Measurements from ENCODE around the gene CHFR.
"Not testable (repeated sequence)": the region's sequence is repeated elsewhere in the genome, so short reads cannot be mapped to it uniquely, and the experiment has no call there.

CHFR gene

DNA sequence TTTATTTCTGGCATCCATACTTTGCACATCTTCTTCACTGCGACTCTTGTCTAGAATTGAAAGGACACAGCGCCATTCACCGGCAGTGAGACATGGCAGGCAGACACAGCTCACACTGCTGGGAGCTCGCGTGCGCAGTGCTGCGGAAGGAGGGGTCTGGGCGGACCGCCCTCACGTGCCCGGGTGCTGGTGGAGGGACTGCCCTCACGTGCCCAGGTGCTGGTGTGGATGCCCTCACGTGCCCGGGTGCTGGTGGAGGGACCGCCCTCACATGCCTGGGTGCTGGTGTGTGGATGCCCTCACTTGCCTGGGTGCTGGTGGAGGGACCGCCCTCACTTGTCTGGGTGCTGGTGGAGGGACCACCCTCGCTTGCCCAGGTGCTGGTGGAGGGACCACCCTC, 30.8 kb downstream of the CHFR start:
- no peaks in the 10 kb centered on the region for H3K27me3 Mint-ChIP-seq
- H3K4me3 Mint-ChIP-seq: no peak overlapping the region
- DNase-seq (no peak), ATAC-seq (peak; percentile 43)
- no peaks in the 10 kb centered on the region for H3K4me1 Mint-ChIP-seq
- H3K9me3 Mint-ChIP-seq: no peaks in the 10 kb centered on the region
- H3K27ac Mint-ChIP-seq: no peak overlapping the region

DNA sequence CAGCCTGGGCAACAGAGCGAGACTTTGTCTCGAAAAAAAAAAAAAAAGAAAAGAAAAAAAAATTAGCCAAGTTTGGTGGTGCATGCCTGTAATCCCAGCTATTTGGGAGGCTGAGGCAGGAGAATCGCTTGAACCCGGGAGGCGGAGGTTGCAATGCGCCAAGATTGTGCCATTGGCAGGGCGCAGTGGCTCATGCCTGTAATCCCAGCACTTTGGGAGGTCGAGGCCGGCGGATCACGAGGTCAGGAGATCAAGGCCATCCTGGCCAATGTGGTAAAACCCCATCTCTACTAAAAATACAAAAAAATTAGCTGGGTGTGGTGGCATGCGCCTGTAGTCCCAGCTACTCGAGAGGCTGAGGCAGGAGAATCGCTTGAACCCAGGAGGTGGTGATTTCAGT, 32.2 kb downstream of the CHFR start:
- not testable (repeated sequence) for H3K27me3 Mint-ChIP-seq, ATAC-seq, DNase-seq, H3K9me3 Mint-ChIP-seq, H3K27ac Mint-ChIP-seq, H3K4me1 Mint-ChIP-seq, H3K4me3 Mint-ChIP-seq

DNA sequence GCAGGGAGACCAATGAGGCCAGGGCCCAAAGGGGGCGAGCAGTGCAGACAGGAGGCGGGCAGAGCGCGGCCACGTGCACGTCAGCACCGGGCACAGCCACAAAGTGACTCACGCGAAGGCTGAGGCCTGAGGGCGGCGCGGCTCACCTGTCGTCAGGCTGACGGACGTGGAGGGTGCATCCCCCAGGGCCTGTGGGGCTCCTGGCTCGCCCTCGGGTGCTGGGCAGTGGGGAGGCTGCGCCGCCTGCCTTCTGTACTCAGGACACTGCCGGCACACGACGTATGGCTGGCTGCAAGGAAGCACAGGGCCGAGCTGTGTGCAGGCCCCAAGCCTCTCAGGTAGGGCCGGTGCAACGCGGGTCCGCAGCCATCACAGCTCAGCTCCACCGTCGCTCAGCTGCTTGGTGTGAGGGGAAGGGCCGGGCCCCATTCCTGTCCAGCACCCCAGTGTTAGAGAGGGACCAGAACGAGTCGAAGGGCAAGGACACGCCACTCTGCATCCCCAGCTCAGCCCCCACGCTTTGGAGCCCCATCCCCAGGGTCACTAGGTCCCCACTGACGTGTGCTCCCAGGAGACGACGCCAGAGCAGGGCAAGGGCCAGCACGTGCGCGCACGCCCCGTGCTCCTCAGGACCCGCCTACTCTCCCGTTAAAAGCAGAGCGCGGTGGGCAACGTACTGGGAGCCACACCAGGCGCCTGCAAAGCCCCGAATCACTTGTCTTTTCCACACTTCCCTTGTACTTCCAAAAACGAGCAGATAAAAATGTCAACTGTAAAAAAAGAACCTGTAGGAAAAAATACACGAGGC, 33.9 kb downstream of the CHFR start:
- Mint-ChIP-seq H3K9me3 (no peaks in the 10 kb centered on the region), H3K27me3 (no peaks in the 10 kb centered on the region), H3K4me1 (peaks cover 2% of the 10 kb centered on the region), H3K4me3 (no peak overlapping the region), H3K27ac (no peak overlapping the region)
- DNase-seq (no peak), ATAC-seq (no peak)

DNA sequence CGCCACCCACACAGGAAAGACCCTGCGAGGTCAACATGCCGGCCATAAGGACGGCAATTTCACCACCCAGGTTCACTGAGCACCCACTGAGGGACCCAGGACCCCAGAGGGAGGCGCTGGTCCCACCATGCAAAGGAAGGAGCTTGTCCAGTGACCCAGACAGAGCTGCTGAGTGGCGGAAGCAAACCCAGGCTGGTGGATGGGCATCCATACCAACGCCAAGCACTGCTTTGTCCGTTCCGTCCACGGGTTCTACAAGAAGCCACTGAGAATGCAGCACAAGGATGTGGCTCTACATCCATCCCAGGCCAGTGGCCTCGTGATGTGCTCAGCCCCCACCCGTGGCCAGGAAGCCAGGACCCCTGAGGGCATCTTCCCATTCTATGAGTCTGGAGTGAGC, 34.9 kb downstream of the CHFR start:
- H3K9me3 Mint-ChIP-seq: no peaks in the 10 kb centered on the region
- ATAC-seq: no peak
- no peaks in the 10 kb centered on the region for H3K27me3 Mint-ChIP-seq
- H3K4me3 Mint-ChIP-seq: no peak overlapping the region
- peak overlapping the region in 1 of 2 donors; percentile 71 for H3K27ac Mint-ChIP-seq
- H3K4me1 Mint-ChIP-seq: peaks cover 12% of the 10 kb centered on the region
- no peak for DNase-seq

DNA sequence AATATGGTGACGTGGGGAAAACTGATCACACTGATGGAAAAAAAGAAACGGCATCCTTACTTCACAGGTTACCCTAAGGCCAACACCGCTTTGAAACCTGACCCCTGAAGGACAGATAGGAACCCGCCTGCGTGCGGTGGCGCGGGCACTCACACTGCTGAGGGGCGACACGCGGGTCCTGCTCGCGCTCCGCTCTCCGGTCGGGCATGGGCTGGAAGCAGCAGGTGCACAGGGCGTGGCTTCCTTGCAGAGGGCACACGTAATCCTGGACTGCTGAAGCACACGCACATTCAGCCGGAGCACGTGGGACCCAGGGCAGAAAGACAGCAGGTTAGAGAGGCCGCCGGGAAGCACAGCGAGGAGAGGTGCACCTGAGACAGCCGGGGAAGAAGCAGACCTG, 35.9 kb downstream of the CHFR start:
- H3K4me1 Mint-ChIP-seq: peaks cover 20% of the 10 kb centered on the region

DNA sequence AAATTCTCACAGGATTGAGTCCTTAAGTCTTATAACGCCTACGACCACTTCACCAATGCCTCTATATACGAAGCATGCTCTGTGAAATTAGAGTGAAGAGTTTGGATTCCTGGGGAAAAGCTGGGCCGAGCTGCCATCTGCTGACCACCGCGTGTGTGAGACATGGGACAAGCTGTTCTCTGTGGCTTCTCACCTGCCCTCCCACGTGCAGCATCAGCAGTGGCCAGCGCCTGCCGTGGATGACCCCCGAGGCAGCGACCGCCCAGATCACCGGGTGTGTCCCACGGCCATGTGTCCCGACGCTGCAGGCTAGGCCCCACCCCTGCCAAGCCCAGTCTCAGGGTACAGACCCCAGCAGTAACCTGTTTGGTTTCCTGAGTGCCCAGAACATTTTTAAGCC, 37.1 kb downstream of the CHFR start:
- H3K27ac Mint-ChIP-seq: peak overlapping the region in 1 of 2 donors; percentile 27
- DNase-seq: no peak
- H3K27me3 Mint-ChIP-seq: no peaks in the 10 kb centered on the region
- H3K4me3 Mint-ChIP-seq: no peak overlapping the region
- H3K4me1 Mint-ChIP-seq: peaks cover 20% of the 10 kb centered on the region
- ATAC-seq: no peak
- H3K9me3 Mint-ChIP-seq: no peaks in the 10 kb centered on the region

More for the DNA sequence above, 35.9 kb downstream of the CHFR start:
- DNase-seq: no peak
- Mint-ChIP-seq H3K27me3 (no peaks in the 10 kb centered on the region), H3K9me3 (no peaks in the 10 kb centered on the region), H3K27ac (no peak overlapping the region), H3K4me3 (no peak overlapping the region)
- ATAC-seq: no peak

DNA sequence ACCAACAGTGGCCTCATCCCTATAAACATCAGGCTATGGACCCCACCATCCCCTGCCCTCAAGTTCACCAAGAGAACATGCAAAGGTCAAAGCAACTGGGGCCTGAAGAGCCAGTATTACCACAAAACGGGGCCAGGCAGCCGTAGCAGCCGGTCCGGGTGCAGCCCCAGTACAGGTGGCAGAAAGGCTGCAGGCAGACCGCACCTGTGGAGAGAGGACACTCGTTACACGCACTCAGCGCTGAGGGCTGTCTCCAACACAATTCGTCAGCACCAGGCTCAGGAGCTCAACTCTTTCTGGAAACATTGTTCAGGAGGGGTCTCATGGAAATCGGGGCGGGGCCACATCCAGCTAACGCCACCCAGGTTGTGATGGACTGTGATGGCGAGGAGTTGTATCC, 38.9 kb downstream of the CHFR start:
- H3K4me3 Mint-ChIP-seq: no peak overlapping the region
- peaks cover 20% of the 10 kb centered on the region for H3K4me1 Mint-ChIP-seq
- no peaks in the 10 kb centered on the region for H3K9me3 Mint-ChIP-seq
- no peaks in the 10 kb centered on the region for H3K27me3 Mint-ChIP-seq
- H3K27ac Mint-ChIP-seq: peak overlapping the region in 1 of 2 donors; percentile 48
- ATAC-seq (no peak), DNase-seq (no peak)

DNA sequence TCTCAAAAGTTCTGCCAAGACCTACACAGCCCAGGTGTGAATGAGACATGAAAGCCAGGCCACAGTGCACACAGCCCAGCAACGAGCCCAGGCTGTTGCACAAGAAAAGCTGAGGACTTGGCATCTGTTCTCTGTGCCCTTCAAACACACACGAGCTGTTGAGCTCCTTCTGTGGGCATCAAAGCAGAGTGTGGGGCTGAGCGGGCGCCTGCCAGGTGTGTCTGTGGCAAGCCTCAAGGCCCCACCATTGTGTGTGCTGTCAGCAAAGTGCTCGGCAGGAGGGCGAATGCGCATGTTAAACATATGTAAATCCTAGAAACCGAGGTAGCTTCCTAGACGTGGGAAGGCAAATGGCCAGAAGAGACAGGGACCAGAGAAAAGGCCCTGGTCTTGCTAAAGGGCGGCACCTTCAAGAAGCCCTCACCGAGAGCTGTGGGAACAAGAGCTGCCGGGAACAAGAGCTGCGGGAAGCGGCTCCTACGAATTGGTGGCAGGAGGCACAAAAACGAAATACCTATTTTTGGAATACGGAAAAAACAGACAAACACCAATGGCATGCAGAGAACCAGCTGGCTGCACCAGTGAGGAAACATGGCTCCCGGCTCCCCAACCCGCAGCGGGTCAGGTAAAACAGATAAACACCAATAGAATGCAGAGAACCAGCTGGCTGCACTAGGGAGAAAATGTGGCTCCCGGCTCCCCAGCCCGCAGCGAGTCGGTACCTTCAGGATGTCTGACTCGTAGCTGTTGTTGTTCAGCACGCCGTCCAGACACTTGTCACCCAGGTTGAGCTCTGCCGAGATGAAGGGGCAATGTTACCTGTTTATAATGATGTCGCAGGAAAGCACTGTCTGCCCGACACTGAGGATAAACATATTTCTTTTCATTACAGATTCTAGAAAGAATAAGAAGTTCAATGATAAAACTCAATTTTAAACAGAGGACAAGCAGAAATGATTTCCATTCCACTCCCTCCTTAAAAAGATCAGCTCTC, 39.7 kb downstream of the CHFR start:
- no peak overlapping the region for H3K4me3 Mint-ChIP-seq
- DNase-seq: no peak
- H3K9me3 Mint-ChIP-seq: no peaks in the 10 kb centered on the region
- peaks cover 20% of the 10 kb centered on the region for H3K4me1 Mint-ChIP-seq
- ATAC-seq: no peak
- H3K27ac Mint-ChIP-seq: peak overlapping the region in 1 of 2 donors; percentile 48
- H3K27me3 Mint-ChIP-seq: no peaks in the 10 kb centered on the region

DNA sequence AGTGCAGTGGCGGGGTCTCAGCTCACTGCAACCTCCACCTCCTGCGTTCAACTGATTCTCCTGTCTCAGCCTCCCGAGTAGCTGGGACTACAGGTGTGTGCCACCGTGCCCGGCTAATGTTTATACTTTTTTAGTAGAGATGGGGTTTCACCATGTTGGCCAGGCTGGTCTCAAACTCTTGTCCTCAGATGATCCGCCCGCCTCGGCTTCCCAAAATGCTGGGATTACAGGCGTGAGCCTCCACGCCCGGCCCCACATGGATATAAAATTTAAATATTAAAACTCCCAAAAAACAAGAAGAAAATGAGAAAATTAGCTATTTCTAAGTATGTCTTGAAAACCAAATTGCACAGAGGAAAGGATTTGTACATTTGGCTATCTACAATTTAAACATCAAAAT, 42.7 kb downstream of the CHFR start:
- H3K27ac Mint-ChIP-seq, DNase-seq, H3K27me3 Mint-ChIP-seq, H3K9me3 Mint-ChIP-seq, ATAC-seq, H3K4me3 Mint-ChIP-seq: not testable (repeated sequence)
- peaks cover 25% of the 10 kb centered on the region for H3K4me1 Mint-ChIP-seq

DNA sequence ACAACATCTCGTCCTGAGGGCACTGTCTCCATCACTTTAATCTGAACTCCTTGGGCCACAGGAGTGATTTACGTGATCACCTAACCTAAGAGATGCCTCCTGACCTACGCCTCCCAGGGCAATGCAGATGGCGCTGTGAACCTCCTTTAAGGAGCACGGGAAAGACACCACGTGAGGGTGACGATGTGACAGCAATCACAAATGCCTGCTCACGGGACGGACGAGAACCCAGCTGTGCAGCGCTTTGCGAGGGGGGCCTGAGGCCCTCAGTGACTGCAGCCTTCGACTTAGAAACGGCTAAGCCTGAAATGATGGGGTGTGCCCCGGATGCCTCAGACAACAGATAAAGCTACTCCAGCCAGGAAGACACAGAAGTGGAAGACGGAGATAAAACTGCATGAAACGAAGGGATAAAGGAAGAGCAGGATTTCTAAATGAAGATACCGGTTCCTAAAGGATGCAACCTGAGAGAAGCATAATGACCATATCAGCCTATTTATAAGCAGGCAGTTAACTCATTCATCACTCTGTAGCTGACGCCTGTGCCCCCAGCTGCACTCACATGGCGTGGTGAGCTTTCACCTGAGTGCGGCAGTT, 44.9 kb downstream of the CHFR start:
- H3K9me3 Mint-ChIP-seq: no peaks in the 10 kb centered on the region
- no peaks in the 10 kb centered on the region for H3K27me3 Mint-ChIP-seq
- H3K4me1 Mint-ChIP-seq: peaks cover 32% of the 10 kb centered on the region
- H3K4me3 Mint-ChIP-seq: no peak overlapping the region
- no peak for DNase-seq
- no peak for ATAC-seq
- no peak overlapping the region for H3K27ac Mint-ChIP-seq

DNA sequence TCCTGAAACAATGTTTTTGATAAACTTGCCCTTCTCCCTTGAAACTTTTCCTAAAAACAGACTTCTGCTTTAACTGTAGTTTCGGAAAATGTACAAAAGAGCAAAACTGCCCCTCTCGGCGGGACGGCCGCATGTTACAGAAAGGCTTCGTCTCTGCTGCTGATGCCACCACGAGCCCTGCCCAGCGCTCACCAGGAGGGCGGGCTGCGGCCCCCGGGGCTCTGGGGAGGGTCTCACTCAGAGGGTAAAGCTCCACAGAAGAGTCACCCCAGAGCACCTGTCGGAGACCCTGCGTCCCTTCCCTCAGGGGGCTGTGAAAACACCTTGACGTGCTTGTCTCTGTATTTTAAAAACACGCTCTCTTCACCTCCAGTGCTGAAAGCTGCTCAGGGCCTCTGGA, 46.3 kb downstream of the CHFR start:
- H3K27me3 Mint-ChIP-seq: no peaks in the 10 kb centered on the region
- peaks cover 36% of the 10 kb centered on the region for H3K4me1 Mint-ChIP-seq
- H3K9me3 Mint-ChIP-seq: no peaks in the 10 kb centered on the region
- H3K27ac Mint-ChIP-seq: no peak overlapping the region
- no peak overlapping the region for H3K4me3 Mint-ChIP-seq
- no peak for DNase-seq
- no peak for ATAC-seq

DNA sequence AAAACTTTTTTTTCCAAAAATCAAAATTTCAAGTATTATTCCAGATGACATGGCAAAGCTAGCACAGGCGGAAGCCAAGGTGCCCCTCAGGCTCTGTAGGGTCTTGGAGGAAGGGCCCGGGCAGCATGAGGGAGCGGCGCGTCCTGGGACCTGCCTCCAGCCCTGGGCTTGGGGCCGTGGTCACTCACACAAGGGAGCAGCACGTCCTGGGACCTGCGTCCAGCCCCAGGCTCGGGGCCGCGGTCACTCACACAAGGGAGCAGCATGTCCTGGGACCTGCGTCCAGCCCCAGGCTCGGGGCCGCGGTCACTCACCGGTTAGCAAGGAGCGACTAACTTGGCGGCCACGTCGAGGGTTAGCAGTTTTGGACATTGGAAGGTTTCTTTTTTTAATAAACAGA, 46.9 kb downstream of the CHFR start:
- DNase-seq: no peak
- Mint-ChIP-seq H3K27me3 (no peaks in the 10 kb centered on the region), H3K9me3 (no peaks in the 10 kb centered on the region), H3K27ac (no peak overlapping the region), H3K4me3 (no peak overlapping the region), H3K4me1 (peaks cover 38% of the 10 kb centered on the region)
- ATAC-seq: no peak

DNA sequence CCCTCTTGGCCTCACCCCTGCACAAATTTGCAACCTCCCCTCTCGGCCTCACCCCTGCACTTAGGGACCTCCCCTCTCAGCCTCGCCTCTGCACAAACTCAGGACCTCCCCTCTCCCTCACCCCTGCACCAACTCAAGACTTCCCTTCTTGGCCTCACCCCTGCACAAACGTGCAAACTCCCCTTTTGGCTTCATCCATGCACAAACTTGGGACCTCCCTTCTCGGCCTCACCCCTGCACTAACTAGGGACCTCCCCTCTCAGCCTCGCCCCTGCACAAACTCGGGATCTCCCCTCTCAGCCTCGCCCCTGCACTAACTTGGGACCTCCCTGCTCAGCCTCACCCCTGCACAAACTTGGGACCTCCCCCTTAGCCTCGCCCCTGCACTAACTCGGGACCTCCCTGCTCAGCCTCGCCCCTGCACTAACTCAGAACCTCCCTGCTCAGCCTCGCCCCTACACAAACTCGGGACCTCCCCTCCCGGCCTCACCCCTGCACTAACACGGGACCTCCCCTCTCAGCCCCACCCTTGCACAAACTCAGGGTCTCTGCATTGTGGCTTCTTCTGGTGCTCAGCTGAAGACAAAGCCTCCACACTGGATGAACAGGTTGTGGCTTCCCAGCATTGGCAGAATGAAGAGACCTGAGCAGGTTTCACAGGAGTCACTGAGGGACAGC, 47.7 kb downstream of the CHFR start:
- Mint-ChIP-seq H3K27me3 (no peaks in the 10 kb centered on the region), H3K27ac (no peak overlapping the region), H3K4me3 (no peak overlapping the region), H3K9me3 (no peaks in the 10 kb centered on the region), H3K4me1 (peaks cover 46% of the 10 kb centered on the region)
- DNase-seq (no peak), ATAC-seq (no peak)

DNA sequence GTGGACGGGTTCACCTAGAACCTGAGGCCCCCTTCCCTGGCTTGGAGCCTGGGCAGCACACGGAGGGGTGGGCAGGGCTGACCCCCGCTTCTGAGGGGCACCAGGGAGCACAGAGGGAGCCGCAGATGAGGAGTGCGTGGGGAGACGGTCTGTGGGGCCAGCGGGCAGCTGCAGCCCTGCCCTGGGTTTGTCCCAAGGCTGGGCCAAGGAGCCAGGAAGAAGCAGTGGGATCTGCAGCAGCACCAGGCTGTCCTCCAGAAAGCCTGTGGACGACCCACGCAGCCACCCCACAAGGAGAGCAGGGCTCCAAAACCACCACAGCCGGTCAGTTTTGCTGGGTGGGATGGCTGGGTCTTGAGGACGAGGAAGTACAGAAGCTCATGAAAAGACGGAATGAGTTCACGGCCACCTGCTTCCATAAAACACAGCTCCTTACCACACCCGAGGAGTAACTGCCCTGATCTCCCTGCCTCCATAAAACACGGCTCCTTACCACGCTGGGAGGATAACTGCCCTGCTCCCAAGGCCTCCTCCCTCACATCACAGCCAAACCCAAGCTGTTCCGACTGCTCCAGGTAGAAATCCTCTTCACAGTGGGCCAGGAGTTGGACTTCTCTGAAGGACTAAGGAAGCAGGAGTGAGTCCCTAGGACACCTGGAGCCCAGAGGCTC, 48.9 kb downstream of the CHFR start:
- Mint-ChIP-seq H3K27me3 (no peaks in the 10 kb centered on the region), H3K4me3 (no peak overlapping the region), H3K9me3 (no peaks in the 10 kb centered on the region), H3K4me1 (peaks cover 57% of the 10 kb centered on the region), H3K27ac (peak overlapping the region in 1 of 2 donors; percentile 42)
- ATAC-seq (no peak), DNase-seq (no peak)
